GM12878 (cell line): ENCODE results near the gene VIL1. TPM values are rescaled to one million over a fixed set of nuclear protein-coding genes. Genes with fewer than 3 reads are reported as not detected.

Source experiments
- ATAC-seq: fragments of 200-7000 bp; cut with Tn5 transposase; 3 replicates; pipeline ENCODE4 v1.9.1; 2020; ENCODE audit warnings: mild to moderate bottlenecking, moderate library complexity
- BruUV-seq: library from RNA; stranded (reverse); fragments of 400-500 nt; replicated peaks from 2 replicates; lab custom pipeline; 2021; lab: Mats Ljungman, UMichigan
- CTCF ChIA-PET: fragments of 300-600 bp; sonication (Branson Sonifier 250); formaldehyde crosslinking; extraction: SDS; loops from one replicate; lab custom pipeline; 2021; ENCODE audit warnings: inconsistent platforms; lab: Yijun Ruan, JAX
- POLR2A ChIA-PET: fragments of 350-600 bp; formaldehyde crosslinking; extraction: SDS; loops from one replicate; lab custom pipeline; 2021; ENCODE audit warnings: inconsistent platforms; lab: Charles Lee
- RAD21 ChIA-PET: fragments of 300-600 bp; sonication (Branson Sonifier 250); formaldehyde crosslinking; loops from one replicate; lab custom pipeline; 2023; ENCODE audit warnings: antibody characterized with exemption; ENCODE audit not compliant: unreplicated experiment; lab: Charles Lee
- SMC1A ChIA-PET: fragments of 300-600 bp; sonication (Branson Sonifier 250); formaldehyde crosslinking; loops from one replicate; lab custom pipeline; 2023; ENCODE audit not compliant: unreplicated experiment, uncharacterized antibody; lab: Charles Lee
- DNase-seq: peaks from one replicate; pipeline ENCODE4 v3.0.0-alpha.2; 2011; ENCODE audit warnings: low read depth, low spot score
- FAIRE-seq: peaks from 3 replicates; lab custom pipeline; 2011; peaks lifted over from hg19 to GRCh38; lab: Jason Lieb, UNC
- H2AFZ ChIP-seq: 2 replicates; pipeline ENCODE4 v1.6.0; 2011; ENCODE audit warnings: low read depth, low read length, control low read depth; ENCODE audit not compliant: control insufficient read depth
- H3K27ac ChIP-seq: 2 replicates; pipeline ENCODE4 v1.5.1; 2011; ENCODE audit warnings: control low read depth; ENCODE audit not compliant: control insufficient read depth, insufficient read depth
- H3K27me3 ChIP-seq, 2 experiments: replicated peaks in 1 of 2; 2 replicates each; pipeline versions ENCODE4 v1.6.0 to v1.6.1; 2011; ENCODE audit warnings: low read length in 1 of 2; ENCODE audit not compliant: control insufficient read depth in 2 of 2, insufficient read depth in 2 of 2
- H3K36me3 ChIP-seq, 2 experiments: 2 replicates each; pipeline ENCODE4 v1.5.1; 2011; ENCODE audit warnings: low read length in 1 of 2; ENCODE audit not compliant: control insufficient read depth in 2 of 2, insufficient read depth in 2 of 2
- H3K4me1 ChIP-seq: 2 replicates; pipeline ENCODE4 v1.6.1; 2011; ENCODE audit warnings: mild to moderate bottlenecking, low read length, moderate library complexity, mixed read lengths; ENCODE audit not compliant: control insufficient read depth, insufficient read depth
- H3K4me2 ChIP-seq: 2 replicates; pipeline ENCODE4 v1.6.0; 2011; ENCODE audit warnings: control low read depth; ENCODE audit not compliant: control insufficient read depth, insufficient read depth
- H3K4me3 ChIP-seq: fragments of 200-600 bp; sonication (generic); 2 replicates; pipeline ENCODE4 v1.5.1; 2016
- H3K79me2 ChIP-seq: 2 replicates; pipeline ENCODE4 v1.6.0; 2011; ENCODE audit warnings: low read length; ENCODE audit not compliant: control insufficient read depth, insufficient read depth
- H3K9ac ChIP-seq: 2 replicates; pipeline ENCODE4 v1.8.0; 2011; ENCODE audit warnings: low read length, control low read depth, mixed read lengths; ENCODE audit not compliant: control insufficient read depth, insufficient read depth
- H3K9me3 ChIP-seq: replicated peaks from 3 replicates; pipeline ENCODE4 v1.5.1; 2011; ENCODE audit warnings: mild to moderate bottlenecking, low read length; ENCODE audit not compliant: control insufficient read depth, insufficient read depth
- H4K20me1 ChIP-seq: 2 replicates; pipeline ENCODE4 v1.6.0; 2011; ENCODE audit not compliant: control insufficient read depth, insufficient read depth
- SMC3 ChIP-seq: IDR thresholded peaks from 2 replicates; pipeline ENCODE4 v1.6.1; 2011; ENCODE audit warnings: low read length, improper control_type of control experiment, borderline replicate concordance
- ZBTB40 ChIP-seq: fragments of 450-650 bp; IDR thresholded peaks from 2 replicates; pipeline ENCODE4 v1.6.1; 2016; ENCODE audit warnings: mild to moderate bottlenecking, moderate library complexity, borderline replicate concordance
- WGBS: methylation state at CpG from one replicate; pipeline ENCODE4 v1.1.6; 2016; ENCODE audit warnings: low lambda C conversion rate; ENCODE audit not compliant: insufficient replicate concordance, insufficient coverage; ENCODE audit errors: missing lambda C conversion rate; 5-methylcytosine and 5-hydroxymethylcytosine counted together
- in situ Hi-C: fragments of 300-500 bp; cut with MboI; formaldehyde crosslinking; loops from 9 replicates; pipeline ENCODE4 v1.14.3; 2018; ENCODE audit warnings: mixed read lengths
- intact Hi-C: fragments of 100-400 bp; cut with micrococcal nuclease; formaldehyde crosslinking; loops from one replicate; pipeline ENCODE4 v1.14.2; 2022; ENCODE audit not compliant: unreplicated experiment
- polyA plus RNA-seq, 11 experiments: library from polyadenylated mRNA; depleted of rRNA in 4 of 11; unstranded in 6 of 11; stranded (reverse) in 5 of 11; fragments of >200 nt; fragmentation: Nextera tagmentation in 4 of 11; fragmentation: Illumina TruSeq in 1 of 11; extraction: Ambion mirVana in 4 of 11; extraction: Trizol in 1 of 11; gene quantifications; 1 replicate in 1 of 11; 2 replicates in 10 of 11; pipeline versions ENCODE4 v1.2.1 to v1.2.3, GENCODE V29; 2011 to 2016; ENCODE audit warnings: inconsistent platforms in 2 of 11, missing spikeins in 2 of 11, low read depth in 1 of 11
- total RNA-seq, 4 experiments: library from RNA; depleted of rRNA in 3 of 4; stranded (reverse); fragments of >200 nt in 3 of 4; fragmentation: Illumina TruSeq in 1 of 4; extraction: Trizol in 1 of 4; gene quantifications; 2 replicates each; pipeline versions ENCODE4 v1.2.1 to v1.2.3, GENCODE V29; 2013 to 2021
- TF ChIP-seq, protein P1 (sequence below), 3 experiments: IDR thresholded peaks in 2 of 3; conservative IDR thresholded peaks in 1 of 3; 2 replicates each; pipeline ENCODE4 v1.5.1; 2011; ENCODE audit warnings: low read depth in 3 of 3, low read length in 3 of 3, mild to moderate bottlenecking in 3 of 3, control low read depth in 2 of 3, moderate library complexity in 2 of 3, inconsistent platforms in 1 of 3, mixed read lengths in 1 of 3; ENCODE audit not compliant: control insufficient read depth in 2 of 3, insufficient read depth in 1 of 3; ENCODE audit errors: extremely low read depth in 1 of 3

Gene VIL1
- total and polyA plus RNA-seq, 10 of the 15 experiments (the other 5 are each of a cell fraction or from before 2014, with no cell fraction given): 0.03 to 1.9 (median 0.33) TPM

DNA sequence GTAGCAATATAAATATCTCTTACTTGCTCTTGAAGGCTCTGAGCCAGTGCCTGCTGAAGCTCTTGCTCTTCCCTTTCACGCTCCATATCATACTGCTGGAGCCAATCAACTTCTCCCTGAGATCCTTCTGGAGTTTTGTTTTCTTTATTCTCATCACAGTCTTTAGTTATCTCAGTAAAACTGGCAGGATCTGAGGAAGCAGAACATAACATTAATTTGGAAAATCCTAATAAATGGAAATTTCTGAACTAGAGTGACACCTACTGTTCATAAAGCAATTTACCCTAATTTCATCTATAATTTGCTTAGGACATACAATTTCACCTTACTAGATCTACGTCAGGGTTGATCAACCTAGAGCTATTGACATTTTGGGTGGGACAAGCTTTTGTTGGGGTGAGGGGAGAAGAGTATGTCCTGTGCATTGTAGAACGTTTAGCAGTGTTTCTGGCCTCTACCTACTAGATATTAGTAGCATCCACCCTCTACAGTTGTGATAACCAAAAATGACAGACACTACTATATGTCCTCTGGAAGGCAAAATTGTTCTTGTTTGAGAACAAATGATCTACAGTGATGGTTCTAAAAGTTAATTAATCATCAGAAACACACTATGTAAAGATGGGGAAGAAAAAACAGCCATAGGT, 47.2 kb downstream of the VIL1 start:
- in situ Hi-C loops: no loop called here
- H3K4me3 ChIP-seq: no peak overlapping the region
- no peak for DNase-seq
- no peak overlapping the region for H3K9ac ChIP-seq
- peak; percentile 41; the same call in 1 of the 3 replicates for ATAC-seq
- H3K27ac ChIP-seq: no peak overlapping the region
- H3K9me3 ChIP-seq: no peaks in the 10 kb centered on the region
- WGBS: 35% methylated on average over 3 of the region's 3 CpGs
- H3K4me1 ChIP-seq: no peaks in the 10 kb centered on the region; the same call in 1 of the 2 replicates
- H2AFZ ChIP-seq: no peak overlapping the region
- H4K20me1 ChIP-seq: no peaks in the 10 kb centered on the region
- FAIRE-seq: no peak
- ChIA-PET RAD21 (interaction anchor here (1.0 to 1.2 kb wide), 4 partner anchors 16 to 194 kb away, joined by 3 to 5 read pairs (median 3); no protein-coding TSS in a partner anchor), SMC1A (interaction anchor here (0.6 to 1.4 kb wide), 9 partner anchors 10 to 195 kb away, joined by 3 to 7 read pairs (median 3); no protein-coding TSS in a partner anchor), CTCF (interaction anchor here (0.5 to 2.8 kb wide), 21 partner anchors 11 to 209 kb away, joined by 3 to 11 read pairs (median 4); no protein-coding TSS in a partner anchor), POLR2A (no interaction called here)
- H3K4me2 ChIP-seq: no peak overlapping the region
- TF ChIP-seq ZBTB40: no peak
- TF ChIP-seq, protein P1, sequence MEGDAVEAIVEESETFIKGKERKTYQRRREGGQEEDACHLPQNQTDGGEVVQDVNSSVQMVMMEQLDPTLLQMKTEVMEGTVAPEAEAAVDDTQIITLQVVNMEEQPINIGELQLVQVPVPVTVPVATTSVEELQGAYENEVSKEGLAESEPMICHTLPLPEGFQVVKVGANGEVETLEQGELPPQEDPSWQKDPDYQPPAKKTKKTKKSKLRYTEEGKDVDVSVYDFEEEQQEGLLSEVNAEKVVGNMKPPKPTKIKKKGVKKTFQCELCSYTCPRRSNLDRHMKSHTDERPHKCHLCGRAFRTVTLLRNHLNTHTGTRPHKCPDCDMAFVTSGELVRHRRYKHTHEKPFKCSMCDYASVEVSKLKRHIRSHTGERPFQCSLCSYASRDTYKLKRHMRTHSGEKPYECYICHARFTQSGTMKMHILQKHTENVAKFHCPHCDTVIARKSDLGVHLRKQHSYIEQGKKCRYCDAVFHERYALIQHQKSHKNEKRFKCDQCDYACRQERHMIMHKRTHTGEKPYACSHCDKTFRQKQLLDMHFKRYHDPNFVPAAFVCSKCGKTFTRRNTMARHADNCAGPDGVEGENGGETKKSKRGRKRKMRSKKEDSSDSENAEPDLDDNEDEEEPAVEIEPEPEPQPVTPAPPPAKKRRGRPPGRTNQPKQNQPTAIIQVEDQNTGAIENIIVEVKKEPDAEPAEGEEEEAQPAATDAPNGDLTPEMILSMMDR (IDR thresholded peaks at IDR 0.05 in 2 of 3, conservative IDR thresholded peaks at IDR 0.05 in 1 of 3; ENCODE audit: control insufficient read depth in 2 of 3, extremely low read depth in 1 of 3, insufficient read depth in 1 of 3, low read depth in 3 of 3, low read length in 3 of 3): peak; percentile 14 to 42 (median 38); a peak in 3 of 6 replicates
- peak; percentile 12; the same call in 1 of the 2 replicates for TF ChIP-seq SMC3
- TF ChIP-seq, all 136 proteins: peak for 2
- Histone ChIP-seq H3K79me2 (no peaks in the 10 kb centered on the region), H3K27me3 (no peaks in the 10 kb centered on the region), H3K36me3 (peaks cover 0 to 13% of the 10 kb centered on the region in 2 experiments; a peak in 2 of 4 replicates)
- intact Hi-C loops: loop anchor here (1.0 to 2.0 kb wide), 2 partner anchors 60 to 165 kb away; no protein-coding TSS in a partner anchor
- BruUV-seq: no TSS peak
